ENCODE data around the gene ARMC12. TPM values are rescaled to one million over a fixed set of nuclear protein-coding genes. Genes with fewer than 3 reads are reported as not detected.

ARMC12 gene
- total and polyA plus RNA-seq, 2 donors (not counting 3 experiments of a cell fraction or from before 2014, with no cell fraction given): 0.91 to 1.9 TPM

DNA sequence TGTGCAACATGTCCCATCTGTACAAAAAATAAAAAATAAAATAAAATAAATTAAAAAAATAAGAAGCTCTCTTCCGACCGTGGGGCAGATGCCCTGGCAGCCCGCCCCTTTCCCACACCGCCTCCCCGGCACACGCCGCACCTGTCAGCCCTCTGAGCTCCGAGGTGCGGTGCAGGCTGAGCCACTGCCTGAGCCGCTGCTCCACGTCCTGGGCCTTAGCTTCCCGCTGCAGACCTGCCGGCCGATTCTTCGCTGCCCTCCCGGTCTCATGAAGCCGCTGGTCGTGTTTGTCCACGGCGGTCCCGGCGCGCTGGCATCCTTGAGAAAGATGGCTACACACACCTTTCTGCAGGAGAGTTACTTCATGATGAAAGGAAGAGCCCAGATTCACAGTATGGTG is 28.9 kb downstream of the ARMC12 start:
- Histone ChIP-seq H3K36me3 (ENCODE audit: control insufficient read depth in 2 of 2, extremely low read depth in 1 of 2, insufficient read depth in 2 of 2, low read length in 2 of 2) (no peaks in the 10 kb centered on the region), H3K4me2 (ENCODE audit: insufficient read depth, low read length) (no peak overlapping the region), H3K4me3 (replicated peaks in 1 of 3; ENCODE audit: insufficient read depth in 1 of 3, low read depth in 1 of 3, low read length in 3 of 3) (no peak overlapping the region), H3K9me1 (replicated peaks; ENCODE audit: control insufficient read depth, extremely low read depth, insufficient read depth, low read length) (no peaks in the 10 kb centered on the region), H3K27me3 (ENCODE audit: control insufficient read depth in 2 of 2, insufficient read depth in 2 of 2, low read length in 2 of 2) (peaks cover 14 to 29% of the 10 kb centered on the region in 2 experiments), H3K27ac (ENCODE audit: insufficient read depth, low read depth, low read length) (no peak overlapping the region), H3K79me2 (ENCODE audit: control insufficient read depth, insufficient read depth, low read length) (no peaks in the 10 kb centered on the region), H3K9ac (replicated peaks; ENCODE audit: extremely low read depth, insufficient read depth, low read length) (no peak overlapping the region), H4K20me1 (replicated peaks; ENCODE audit: control insufficient read depth, extremely low read depth, insufficient read depth, low read length) (no peaks in the 10 kb centered on the region), H2AFZ (ENCODE audit: low read depth, low read length) (no peak overlapping the region), H3K4me1 (ENCODE audit: control insufficient read depth, extremely low read depth, insufficient read depth, low read length) (no peaks in the 10 kb centered on the region), H3K9me3 (replicated peaks; ENCODE audit: control insufficient read depth, insufficient read depth, low read length) (no peaks in the 10 kb centered on the region)
- ChIA-PET CTCF (no interaction called here), POLR2A (no interaction called here)
- dilution Hi-C loops (cut with MboI; ENCODE audit: extremely low pct_ligation_motif_present, low sequenced_read_pairs) (no loop called here), intact Hi-C loops (cut with micrococcal nuclease) (no loop called here)
- no peak for FAIRE-seq
- no TSS peak for BruUV-seq (replicated peaks)
- TF ChIP-seq POLR2AphosphoS5 (IDR thresholded peaks at IDR 0.05; ENCODE audit: insufficient read depth, low read depth, low read length): no peak
- TF ChIP-seq MYC (IDR thresholded peaks at IDR 0.05; ENCODE audit: low read depth, low read length): no peak
- TF ChIP-seq JUN (IDR thresholded peaks at IDR 0.05; ENCODE audit: borderline replicate concordance, insufficient read depth, insufficient read length, low read depth): no peak
- TF ChIP-seq GATA2 (IDR thresholded peaks at IDR 0.05; ENCODE audit: insufficient read depth, insufficient read length, low read depth, low read length): no peak
- TF ChIP-seq, protein P1, sequence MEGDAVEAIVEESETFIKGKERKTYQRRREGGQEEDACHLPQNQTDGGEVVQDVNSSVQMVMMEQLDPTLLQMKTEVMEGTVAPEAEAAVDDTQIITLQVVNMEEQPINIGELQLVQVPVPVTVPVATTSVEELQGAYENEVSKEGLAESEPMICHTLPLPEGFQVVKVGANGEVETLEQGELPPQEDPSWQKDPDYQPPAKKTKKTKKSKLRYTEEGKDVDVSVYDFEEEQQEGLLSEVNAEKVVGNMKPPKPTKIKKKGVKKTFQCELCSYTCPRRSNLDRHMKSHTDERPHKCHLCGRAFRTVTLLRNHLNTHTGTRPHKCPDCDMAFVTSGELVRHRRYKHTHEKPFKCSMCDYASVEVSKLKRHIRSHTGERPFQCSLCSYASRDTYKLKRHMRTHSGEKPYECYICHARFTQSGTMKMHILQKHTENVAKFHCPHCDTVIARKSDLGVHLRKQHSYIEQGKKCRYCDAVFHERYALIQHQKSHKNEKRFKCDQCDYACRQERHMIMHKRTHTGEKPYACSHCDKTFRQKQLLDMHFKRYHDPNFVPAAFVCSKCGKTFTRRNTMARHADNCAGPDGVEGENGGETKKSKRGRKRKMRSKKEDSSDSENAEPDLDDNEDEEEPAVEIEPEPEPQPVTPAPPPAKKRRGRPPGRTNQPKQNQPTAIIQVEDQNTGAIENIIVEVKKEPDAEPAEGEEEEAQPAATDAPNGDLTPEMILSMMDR (IDR thresholded peaks at IDR 0.05; ENCODE audit: extremely low read depth in 1 of 2, insufficient read depth in 1 of 2, low read depth in 1 of 2, low read length in 2 of 2): no peak
- TF ChIP-seq, protein P2, sequence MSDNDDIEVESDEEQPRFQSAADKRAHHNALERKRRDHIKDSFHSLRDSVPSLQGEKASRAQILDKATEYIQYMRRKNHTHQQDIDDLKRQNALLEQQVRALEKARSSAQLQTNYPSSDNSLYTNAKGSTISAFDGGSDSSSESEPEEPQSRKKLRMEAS (IDR thresholded peaks at IDR 0.05; ENCODE audit: insufficient read depth, insufficient read length): no peak
- TF ChIP-seq POLR2A (IDR thresholded peaks at IDR 0.05; ENCODE audit: low read depth, low read length): no peak
- TF ChIP-seq EZH2 (IDR thresholded peaks at IDR 0.05; ENCODE audit: borderline replicate concordance, low read depth, low read length, severe bottlenecking): no peak
- TF ChIP-seq FOS (IDR thresholded peaks at IDR 0.05; ENCODE audit: borderline replicate concordance, insufficient read depth, low read length): no peak
- no peak for DNase-seq (ENCODE audit: low read depth, low spot score)

Measured in endothelial cell of umbilical vein (primary cell).